Activated CD8-positive, alpha-beta T cell treated with anti-CD3 and anti-CD28 coated beads for 36 hours (primary cell): ENCODE measurements around the gene CYBA. TPM values are rescaled to one million over a fixed set of nuclear protein-coding genes. Genes with fewer than 3 reads are reported as not detected.

Source experiments
- ATAC-seq: fragments of 200-7000 bp; cut with Tn5 transposase; one replicate; pipeline ENCODE4 v1.10.0; 2021; ENCODE audit warnings: mild to moderate bottlenecking, moderate library complexity
- CTCF ChIA-PET: fragments of 350-600 bp; sonication (Branson Sonifier 250); formaldehyde crosslinking; loops from one replicate; lab custom pipeline; 2021; ENCODE audit warnings: antibody characterized with exemption; lab: Charles Lee
- POLR2A ChIA-PET: fragments of 350-600 bp; sonication (Branson Sonifier 250); formaldehyde crosslinking; loops from one replicate; lab custom pipeline; 2021; ENCODE audit warnings: antibody characterized with exemption; lab: Charles Lee
- DNase-seq: peaks from one replicate; pipeline ENCODE4 v3.0.0-alpha.2; 2020
- H3K27ac Mint-ChIP-seq: one replicate; pipeline ENCODE4 v1.8.0; 2021; ENCODE audit warnings: mild to moderate bottlenecking, mixed read lengths
- H3K27me3 Mint-ChIP-seq: one replicate; pipeline ENCODE4 v1.8.0; 2021; ENCODE audit warnings: mixed read lengths
- H3K36me3 Mint-ChIP-seq: one replicate; pipeline ENCODE4 v1.8.0; 2021; ENCODE audit warnings: low read depth, mixed read lengths
- H3K4me1 Mint-ChIP-seq: one replicate; pipeline ENCODE4 v1.8.0; 2021; ENCODE audit warnings: low read depth, mixed read lengths
- H3K4me3 Mint-ChIP-seq: one replicate; pipeline ENCODE4 v1.8.0; 2021; ENCODE audit warnings: mild to moderate bottlenecking, moderate library complexity, mixed read lengths
- H3K9me3 Mint-ChIP-seq: one replicate; pipeline ENCODE4 v1.8.0; 2021; ENCODE audit warnings: mixed read lengths
- CTCF ChIP-seq: fragments of 200-600 bp; IDR thresholded peaks from one replicate; pipeline ENCODE4 v1.8.0; 2022; ENCODE audit warnings: antibody characterized with exemption, mild to moderate bottlenecking
- intact Hi-C: fragments of 100-400 bp; cut with micrococcal nuclease; formaldehyde crosslinking; loops from one replicate; pipeline ENCODE4 v1.10.0; 2022
- total RNA-seq, 2 experiments: library from RNA; stranded (reverse); gene quantifications; one replicate each; pipeline ENCODE4 v1.2.3, GENCODE V29; 2021

CYBA gene
- total RNA-seq, 2 experiments from 2014 or later: 230 to 236 TPM

GRCh38 chr16:88687254-88687576, 36.4 kb upstream of the CYBA start:
- ATAC-seq (no peak), DNase-seq (no peak)
- POLR2A ChIA-PET: interaction anchor here (0.9 to 5.7 kb wide), 3 partner anchors 11 to 67 kb away, joined by 3 to 61 read pairs (median 4); partner anchors contain the start of genes CTU2 and RNF166
- Mint-ChIP-seq H3K27me3 (no peaks in the 10 kb centered on the region), H3K36me3 (no peaks in the 10 kb centered on the region), H3K27ac (no peak overlapping the region), H3K9me3 (no peaks in the 10 kb centered on the region), H3K4me1 (peaks cover 39% of the 10 kb centered on the region), H3K4me3 (peak overlapping the region; percentile 73)
- no peak for TF ChIP-seq CTCF
- intact Hi-C loops: no loop called here
- CTCF ChIA-PET: interaction anchor here (1.3 to 1.8 kb wide), 2 partner anchors 13 to 15 kb away, joined by 4 to 5 read pairs; no protein-coding TSS in a partner anchor

DNA sequence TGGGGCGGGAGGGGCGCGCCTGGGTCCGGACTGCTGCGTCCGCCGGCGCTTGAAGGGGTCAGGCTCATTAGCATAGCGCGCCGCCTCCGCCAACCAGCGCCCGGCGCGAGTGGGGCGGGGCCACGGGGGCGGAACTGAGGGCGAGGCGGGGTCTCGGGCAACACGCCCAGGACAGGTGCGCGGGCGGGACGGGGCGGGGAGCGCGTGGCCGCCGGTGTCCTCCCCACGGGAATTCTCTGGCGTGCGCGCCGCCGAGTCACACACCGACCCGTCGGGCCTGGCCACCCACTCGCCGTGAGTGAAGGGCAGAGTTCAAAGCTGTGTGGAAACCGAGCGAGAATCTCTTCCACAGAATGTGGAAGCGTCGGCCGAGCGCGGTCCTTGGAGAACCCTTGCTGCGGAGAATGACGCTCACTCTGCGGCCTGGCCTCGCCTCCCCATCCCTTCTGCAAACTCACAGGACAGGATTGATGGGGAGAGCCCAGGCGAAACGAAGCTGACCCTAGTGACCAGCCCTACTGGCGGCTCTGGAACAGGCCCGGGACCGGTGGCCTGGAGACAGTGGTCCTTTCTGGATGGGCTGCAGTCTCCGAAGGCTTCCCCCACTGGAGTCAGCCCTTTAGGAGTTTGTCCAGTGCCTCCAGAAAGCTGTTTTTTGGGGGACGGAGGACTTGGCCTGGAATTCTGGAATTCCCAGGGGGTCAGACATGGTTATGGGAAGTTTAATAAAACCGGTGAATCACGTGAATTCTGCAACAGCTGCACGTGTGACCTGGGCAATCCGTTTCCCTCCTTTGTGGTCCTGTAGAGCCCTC, 35.8 kb upstream of the CYBA start, which contains the start of gene SNAI3:
Gene SNAI3, minus strand, starts transcription at position 69 of the 815 bp plus-strand sequence. CDS start 101 bp downstream, outside the sequence.
- Mint-ChIP-seq H3K27me3 (no peaks in the 10 kb centered on the region), H3K4me1 (peaks cover 39% of the 10 kb centered on the region), H3K36me3 (no peaks in the 10 kb centered on the region), H3K4me3 (peak within 1 kb of the TSS; percentile 73), H3K27ac (peak within 1 kb of the TSS; percentile 34), H3K9me3 (no peaks in the 10 kb centered on the region)
- DNase-seq: peak; percentile 87
- ChIA-PET CTCF (interaction anchor here (1.3 to 2.4 kb wide), 4 partner anchors 14 to 50 kb away, joined by 4 to 16 read pairs (median 6); no protein-coding TSS in a partner anchor), POLR2A (interaction anchor here (0.9 to 5.7 kb wide), 3 partner anchors 10 to 67 kb away, joined by 3 to 61 read pairs (median 4); partner anchors contain the start of genes CTU2 and RNF166)
- TF ChIP-seq CTCF: no peak
- peak; percentile 71 for ATAC-seq
- intact Hi-C loops: no loop called here

DNA sequence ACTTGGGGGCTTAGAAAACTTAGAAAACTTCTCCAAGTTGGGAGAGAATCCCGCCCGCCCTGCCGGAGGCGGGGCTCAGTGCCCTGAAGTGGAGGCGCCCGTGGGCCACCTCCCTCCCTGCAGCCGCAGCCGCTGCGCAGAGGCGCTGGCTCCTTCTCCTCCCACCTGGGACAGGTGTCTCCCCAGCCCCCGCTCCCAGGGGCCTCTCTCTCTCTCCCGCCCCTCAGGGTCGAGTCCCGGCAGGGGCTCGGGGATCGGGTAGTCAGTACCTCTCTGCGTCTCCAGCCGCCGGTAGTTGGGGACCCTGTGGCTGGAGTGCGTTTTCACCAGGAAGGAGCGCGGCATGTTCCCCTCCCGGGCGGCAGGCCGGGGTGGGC, 35.2 kb upstream of the CYBA start:
- peak overlapping the region; percentile 73 for H3K4me3 Mint-ChIP-seq
- no peaks in the 10 kb centered on the region for H3K36me3 Mint-ChIP-seq
- no peak overlapping the region for H3K27ac Mint-ChIP-seq
- intact Hi-C loops: no loop called here
- ChIA-PET POLR2A (interaction anchor here (5.7 kb wide), 1 partner anchor 17 kb away, joined by 61 read pairs; the partner anchor contains the start of genes CTU2 and RNF166), CTCF (interaction anchor here (1.7 to 2.4 kb wide), 2 partner anchors 18 to 49 kb away, joined by 8 to 16 read pairs; no protein-coding TSS in a partner anchor)
- TF ChIP-seq CTCF: no peak
- H3K27me3 Mint-ChIP-seq: no peaks in the 10 kb centered on the region
- DNase-seq: peak; percentile 48
- H3K9me3 Mint-ChIP-seq: no peaks in the 10 kb centered on the region
- H3K4me1 Mint-ChIP-seq: peaks cover 38% of the 10 kb centered on the region
- peak; percentile 29 for ATAC-seq

- intact Hi-C loops: no loop called here
- peak; percentile 28 for ATAC-seq
- H3K36me3 Mint-ChIP-seq: peaks cover 2% of the 10 kb centered on the region
- ChIA-PET CTCF (interaction anchor here (0.7 to 2.4 kb wide), 16 partner anchors 11 to 1039 kb away, joined by 3 to 16 read pairs (median 4); partner anchors contain the start of gene IL17C), POLR2A (interaction anchor here (1.0 to 5.7 kb wide), 4 partner anchors 18 to 48 kb away, joined by 3 to 61 read pairs (median 4); partner anchors contain the start of genes CTU2, MVD and RNF166)
- H3K4me3 Mint-ChIP-seq: peak overlapping the region; percentile 73
- peak; percentile 91 for TF ChIP-seq CTCF
- peaks cover 36% of the 10 kb centered on the region for H3K4me1 Mint-ChIP-seq
- DNase-seq: peak; percentile 84
- no peaks in the 10 kb centered on the region for H3K9me3 Mint-ChIP-seq
- no peaks in the 10 kb centered on the region for H3K27me3 Mint-ChIP-seq
- peak overlapping the region; percentile 34 for H3K27ac Mint-ChIP-seq
These were observed 34.6 kb upstream of the CYBA start for GRCh38 chr16:88685156-88686061.
